ENCODE measurements around the gene ESRRB. TPM values are rescaled to one million over a fixed set of nuclear protein-coding genes. Genes with fewer than 3 reads are reported as not detected.

ESRRB gene
- total and polyA plus RNA-seq, 5 experiments from 2014 or later, result 0.23 TPM; not detected in 4

GRCh38 chr14:76500011-76500410, 124.1 kb downstream of the ESRRB start:
- H3K36me3 Mint-ChIP-seq, result no peaks in the 10 kb centered on the region
- no peak for DNase-seq
- H3K4me1 Mint-ChIP-seq, result no peaks in the 10 kb centered on the region

GRCh38 chr14:76500480-76500879, 124.5 kb downstream of the ESRRB start:
- ATAC-seq, result no peak
- DNase-seq, result no peak
- no peak overlapping the region for H3K27ac Mint-ChIP-seq
- H3K4me3 Mint-ChIP-seq, result no peak overlapping the region
- H3K36me3 Mint-ChIP-seq, result no peaks in the 10 kb centered on the region
- no peaks in the 10 kb centered on the region for H3K9me3 Mint-ChIP-seq
- H3K4me1 Mint-ChIP-seq, result no peaks in the 10 kb centered on the region
- peaks cover 2 to 11% (median 10%) of the 10 kb centered on the region in 5 donors for H3K27me3 Mint-ChIP-seq
- POLR2A ChIA-PET, result no interaction called here

More at GRCh38 chr14:76500011-76500410, 124.1 kb downstream of the ESRRB start:
- H3K27ac Mint-ChIP-seq, result no peak overlapping the region
- POLR2A ChIA-PET, result no interaction called here
- no peak for ATAC-seq
- peaks cover 2 to 11% (median 10%) of the 10 kb centered on the region in 5 donors for H3K27me3 Mint-ChIP-seq
- no peak overlapping the region for H3K4me3 Mint-ChIP-seq
- H3K9me3 Mint-ChIP-seq, result no peaks in the 10 kb centered on the region

- peaks cover 2 to 15% (median 9%) of the 10 kb centered on the region in 5 donors for H3K27me3 Mint-ChIP-seq
- POLR2A ChIA-PET, result no interaction called here
- peaks cover 0 to 2% (median 0%) of the 10 kb centered on the region in 4 donors for H3K4me1 Mint-ChIP-seq
- H3K9me3 Mint-ChIP-seq, result no peaks in the 10 kb centered on the region
- no peak overlapping the region for H3K4me3 Mint-ChIP-seq
- ATAC-seq (no peak), DNase-seq (no peak)
- H3K36me3 Mint-ChIP-seq, result no peaks in the 10 kb centered on the region
- no peak overlapping the region for H3K27ac Mint-ChIP-seq
Measured at GRCh38 chr14:76501156-76501720, 125.3 kb downstream of the ESRRB start.

- H3K4me3 Mint-ChIP-seq, result no peak overlapping the region
- POLR2A ChIA-PET, result no interaction called here
Measured at GRCh38 chr14:76502219-76502618, 126.3 kb downstream of the ESRRB start.

GRCh38 chr14:76502638-76503037, 126.7 kb downstream of the ESRRB start:
- Mint-ChIP-seq H3K36me3 (no peaks in the 10 kb centered on the region), H3K9me3 (no peaks in the 10 kb centered on the region), H3K4me3 (no peak overlapping the region), H3K4me1 (peaks cover 0 to 2% (median 0%) of the 10 kb centered on the region in 4 donors), H3K27ac (no peak overlapping the region), H3K27me3 (peaks cover 2 to 23% (median 13%) of the 10 kb centered on the region in 5 donors)
- ATAC-seq (no peak), DNase-seq (no peak)
- POLR2A ChIA-PET, result no interaction called here

More at GRCh38 chr14:76502219-76502618, 126.3 kb downstream of the ESRRB start:
- Mint-ChIP-seq H3K27ac (no peak overlapping the region), H3K36me3 (no peaks in the 10 kb centered on the region), H3K27me3 (peaks cover 2 to 22% (median 13%) of the 10 kb centered on the region in 5 donors), H3K4me1 (peaks cover 0 to 2% (median 0%) of the 10 kb centered on the region in 4 donors), H3K9me3 (no peaks in the 10 kb centered on the region)
- no peak for ATAC-seq
- DNase-seq, result no peak

GRCh38 chr14:76509311-76509710, 133.4 kb downstream of the ESRRB start:
- no peak overlapping the region for H3K27ac Mint-ChIP-seq
- POLR2A ChIA-PET, result no interaction called here
- H3K4me3 Mint-ChIP-seq, result no peak overlapping the region
- H3K4me1 Mint-ChIP-seq, result peaks cover 0 to 2% (median 0%) of the 10 kb centered on the region in 4 donors
- no peaks in the 10 kb centered on the region for H3K36me3 Mint-ChIP-seq
- no peak for DNase-seq
- no peak for ATAC-seq
- no peaks in the 10 kb centered on the region for H3K9me3 Mint-ChIP-seq
- H3K27me3 Mint-ChIP-seq, result peaks cover 16 to 53% (median 41%) of the 10 kb centered on the region in 5 donors

GRCh38 chr14:76510181-76510580, 134.2 kb downstream of the ESRRB start:
- Mint-ChIP-seq H3K27me3 (peaks cover 16 to 53% (median 41%) of the 10 kb centered on the region in 5 donors), H3K4me1 (peaks cover 0 to 2% (median 0%) of the 10 kb centered on the region in 4 donors), H3K27ac (no peak overlapping the region), H3K36me3 (no peaks in the 10 kb centered on the region), H3K9me3 (no peaks in the 10 kb centered on the region), H3K4me3 (no peak overlapping the region)
- DNase-seq, result no peak
- no peak for ATAC-seq
- POLR2A ChIA-PET, result no interaction called here

- H3K9me3 Mint-ChIP-seq, result peaks cover 0 to 2% (median 0%) of the 10 kb centered on the region in 9 donors
- no peak for ATAC-seq
- POLR2A ChIA-PET, result interaction anchor here (0.5 kb wide), 1 partner anchor 94 kb away, joined by 3 read pairs; no protein-coding TSS in a partner anchor
- H3K4me1 Mint-ChIP-seq, result peaks cover 0 to 2% (median 0%) of the 10 kb centered on the region in 4 donors
- H3K27ac Mint-ChIP-seq, result no peak overlapping the region
- DNase-seq, result no peak
- H3K27me3 Mint-ChIP-seq, result peaks cover 13 to 39% (median 31%) of the 10 kb centered on the region in 5 donors
- H3K4me3 Mint-ChIP-seq, result no peak overlapping the region
- H3K36me3 Mint-ChIP-seq, result no peaks in the 10 kb centered on the region
Measured at GRCh38 chr14:76514213-76514998, 138.5 kb downstream of the ESRRB start.

- Mint-ChIP-seq H3K4me3 (no peak overlapping the region), H3K36me3 (peaks cover 0 to 7% (median 0%) of the 10 kb centered on the region in 3 donors), H3K27me3 (peaks cover 13 to 34% (median 29%) of the 10 kb centered on the region in 5 donors), H3K9me3 (peaks cover 0 to 14% (median 6%) of the 10 kb centered on the region in 9 donors), H3K4me1 (peaks cover 0 to 2% (median 0%) of the 10 kb centered on the region in 4 donors), H3K27ac (no peak overlapping the region)
- POLR2A ChIA-PET, result no interaction called here
- DNase-seq, result no peak
- ATAC-seq, result no peak
Measured at GRCh38 chr14:76516884-76517283, 140.9 kb downstream of the ESRRB start.

GRCh38 chr14:76518366-76518765, 142.4 kb downstream of the ESRRB start:
- Mint-ChIP-seq H3K9me3 (peaks cover 2 to 27% (median 16%) of the 10 kb centered on the region in 9 donors), H3K36me3 (peaks cover 0 to 13% (median 0%) of the 10 kb centered on the region in 3 donors), H3K27ac (no peak overlapping the region), H3K4me1 (peaks cover 0 to 2% (median 0%) of the 10 kb centered on the region in 4 donors), H3K4me3 (no peak overlapping the region), H3K27me3 (peaks cover 14 to 25% (median 25%) of the 10 kb centered on the region in 5 donors)
- ATAC-seq, result no peak
- POLR2A ChIA-PET, result no interaction called here
- DNase-seq, result no peak

- no peak overlapping the region for H3K4me3 Mint-ChIP-seq
Measured at GRCh38 chr14:76525106-76525821, 149.3 kb downstream of the ESRRB start.

GRCh38 chr14:76531085-76531484, 155.1 kb downstream of the ESRRB start:
- no peak for DNase-seq
- no peak overlapping the region for H3K4me3 Mint-ChIP-seq
- no peaks in the 10 kb centered on the region for H3K4me1 Mint-ChIP-seq
- POLR2A ChIA-PET, result no interaction called here
- ATAC-seq, result no peak
- no peak overlapping the region for H3K27ac Mint-ChIP-seq
- peaks cover 4 to 38% (median 14%) of the 10 kb centered on the region in 5 donors for H3K27me3 Mint-ChIP-seq
- no peaks in the 10 kb centered on the region for H3K36me3 Mint-ChIP-seq
- H3K9me3 Mint-ChIP-seq, result no peaks in the 10 kb centered on the region

More at GRCh38 chr14:76525106-76525821, 149.3 kb downstream of the ESRRB start:
- peaks cover 2 to 27% (median 19%) of the 10 kb centered on the region in 9 donors for H3K9me3 Mint-ChIP-seq
- ATAC-seq, result no peak
- peaks cover 0 to 13% (median 0%) of the 10 kb centered on the region in 3 donors for H3K36me3 Mint-ChIP-seq
- POLR2A ChIA-PET, result no interaction called here
- H3K27ac Mint-ChIP-seq, result no peak overlapping the region
- no peak for DNase-seq
- peaks cover 7 to 40% (median 31%) of the 10 kb centered on the region in 5 donors for H3K27me3 Mint-ChIP-seq
- H3K4me1 Mint-ChIP-seq, result no peaks in the 10 kb centered on the region
